ENCODE data around the gene CST8.

DNA sequence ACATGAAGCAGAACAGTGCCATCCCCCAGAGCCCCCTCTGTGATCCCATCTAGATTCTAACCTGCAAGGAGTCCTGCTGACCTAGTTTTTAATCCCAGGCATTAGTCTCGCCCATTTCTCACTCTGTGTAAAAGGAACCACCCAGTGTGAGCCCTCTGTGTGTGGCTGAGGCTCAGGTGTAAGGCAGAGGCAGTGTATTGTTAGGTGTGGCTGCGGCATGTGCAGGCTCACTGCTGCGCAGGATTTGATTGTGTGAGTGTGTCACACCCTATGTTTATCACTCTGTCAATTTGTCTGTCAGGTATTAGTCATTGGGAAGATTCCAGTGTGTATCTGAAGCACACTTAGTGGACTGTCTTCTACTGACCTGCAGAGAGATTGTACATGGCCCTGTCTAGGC is 13.7 kb upstream of the CST8 start:
- TF ChIP-seq POLR2AphosphoS5 (IDR thresholded peaks at IDR 0.05; ENCODE audit: insufficient read depth in 1 of 2, low read depth in 1 of 2): no peak
- TF ChIP-seq, protein P1, sequence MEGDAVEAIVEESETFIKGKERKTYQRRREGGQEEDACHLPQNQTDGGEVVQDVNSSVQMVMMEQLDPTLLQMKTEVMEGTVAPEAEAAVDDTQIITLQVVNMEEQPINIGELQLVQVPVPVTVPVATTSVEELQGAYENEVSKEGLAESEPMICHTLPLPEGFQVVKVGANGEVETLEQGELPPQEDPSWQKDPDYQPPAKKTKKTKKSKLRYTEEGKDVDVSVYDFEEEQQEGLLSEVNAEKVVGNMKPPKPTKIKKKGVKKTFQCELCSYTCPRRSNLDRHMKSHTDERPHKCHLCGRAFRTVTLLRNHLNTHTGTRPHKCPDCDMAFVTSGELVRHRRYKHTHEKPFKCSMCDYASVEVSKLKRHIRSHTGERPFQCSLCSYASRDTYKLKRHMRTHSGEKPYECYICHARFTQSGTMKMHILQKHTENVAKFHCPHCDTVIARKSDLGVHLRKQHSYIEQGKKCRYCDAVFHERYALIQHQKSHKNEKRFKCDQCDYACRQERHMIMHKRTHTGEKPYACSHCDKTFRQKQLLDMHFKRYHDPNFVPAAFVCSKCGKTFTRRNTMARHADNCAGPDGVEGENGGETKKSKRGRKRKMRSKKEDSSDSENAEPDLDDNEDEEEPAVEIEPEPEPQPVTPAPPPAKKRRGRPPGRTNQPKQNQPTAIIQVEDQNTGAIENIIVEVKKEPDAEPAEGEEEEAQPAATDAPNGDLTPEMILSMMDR (IDR thresholded peaks at IDR 0.05): no peak
